Endometrium (tissue), 2 donors: ENCODE measurements around the gene RPS15.

Source experiments
- FAIRE-seq: peaks from 2 replicates; lab custom pipeline; 2012; peaks lifted over from hg19 to GRCh38; lab: Jason Lieb, UNC
- donor health status: control.
- donor health status: control.

The RPS15 gene

DNA sequence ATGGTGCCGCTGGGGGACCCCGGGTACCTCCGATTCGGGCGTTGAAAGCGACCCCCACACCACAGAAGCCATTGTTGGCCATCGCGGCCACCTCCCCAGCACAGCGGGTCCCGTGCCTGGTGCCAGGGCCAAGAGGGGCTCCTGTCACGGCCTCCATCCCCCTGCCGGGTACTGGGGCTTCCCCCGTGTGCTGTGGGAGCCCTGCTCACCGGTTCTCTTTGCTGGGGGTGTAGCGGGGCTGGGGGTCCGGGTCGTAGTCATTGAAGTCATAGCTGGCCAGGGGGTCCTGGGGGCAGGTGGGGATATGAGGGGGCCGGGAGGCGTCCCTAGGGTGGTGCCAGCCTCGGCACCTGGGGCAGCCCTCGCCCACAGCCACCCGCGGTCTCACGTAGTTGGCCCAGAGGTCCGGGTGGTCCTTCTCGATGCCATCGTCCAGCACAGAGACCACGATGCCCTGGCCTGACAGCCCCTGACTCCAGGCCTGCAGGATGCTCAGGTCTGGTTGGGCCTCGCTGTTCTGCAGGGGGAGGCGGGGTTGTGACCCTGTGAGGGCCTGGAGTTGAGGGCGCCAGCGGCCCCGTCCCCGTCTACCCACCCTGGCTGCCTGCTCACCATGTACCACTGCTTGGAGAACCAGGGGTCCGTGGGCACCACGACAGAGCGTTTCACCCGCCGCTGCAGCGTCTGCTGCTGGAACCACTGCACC is 49.5 kb downstream of the RPS15 start:
- FAIRE-seq = no peak

DNA sequence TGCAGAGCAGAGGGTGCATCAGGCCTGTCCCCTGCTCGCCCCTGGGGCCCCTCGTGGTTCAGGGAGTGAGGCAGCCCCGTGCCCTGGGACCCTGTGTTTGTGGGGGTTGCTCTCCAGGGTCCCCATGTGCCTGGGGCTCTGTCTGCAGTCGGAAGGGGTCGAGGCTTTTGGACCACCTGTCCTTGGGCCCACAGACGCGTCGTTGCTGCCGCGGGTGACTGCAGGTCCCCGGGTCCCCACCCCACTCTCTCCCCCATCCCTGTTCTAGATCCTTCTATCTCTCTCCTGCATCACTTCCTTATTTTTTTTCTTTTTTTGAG is 50.0 kb downstream of the RPS15 start:
- FAIRE-seq = no peak

DNA sequence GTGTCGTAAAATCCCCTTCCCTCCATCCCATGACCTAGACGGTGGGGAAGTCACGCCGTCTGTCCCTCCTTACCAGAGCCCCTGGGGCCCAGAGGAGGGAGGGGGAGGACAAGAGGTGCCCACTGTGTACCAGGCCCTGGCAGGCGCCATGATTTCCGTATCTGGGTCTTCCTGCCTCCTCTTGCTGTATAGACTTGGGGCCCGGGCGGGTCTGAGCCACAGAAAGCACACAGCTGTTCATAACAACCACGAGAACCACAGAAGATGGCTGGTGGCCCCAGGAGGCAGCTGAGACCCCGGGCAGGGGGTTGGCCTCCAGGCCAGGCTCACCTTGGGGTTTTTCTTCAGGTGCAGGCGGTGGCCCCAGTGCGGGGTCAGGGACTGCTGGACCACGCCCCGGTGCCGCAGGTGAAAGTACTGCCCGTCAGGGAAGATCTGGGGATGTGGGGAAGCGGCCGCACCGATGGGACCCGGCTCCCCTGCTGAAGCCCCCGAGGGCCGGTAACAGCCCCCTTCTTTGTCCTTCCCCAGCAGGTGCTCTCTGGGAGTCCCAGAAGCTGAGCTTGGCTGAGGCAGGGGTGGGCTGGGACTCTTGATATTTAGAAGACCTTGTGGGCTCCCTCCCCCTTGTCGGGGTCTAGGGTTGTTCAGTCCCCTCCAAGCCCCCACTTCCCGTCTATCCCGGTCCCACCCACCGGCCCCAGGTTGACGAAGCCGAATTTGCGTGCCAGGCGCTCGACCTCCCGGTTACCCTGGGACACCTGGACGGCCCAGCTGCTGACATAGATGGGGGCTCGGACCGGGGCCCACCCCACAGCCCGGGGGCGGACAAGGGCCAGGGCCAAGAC is 51.5 kb downstream of the RPS15 start:
- no peak for FAIRE-seq
